HG02938 (cell line): Measurements from ENCODE around the gene TMEM81.

Source experiments
- ATAC-seq: cut with Tn5 transposase; IDR thresholded peaks from one replicate; pipeline ENCODE4 v1.9.1; 2021; ENCODE audit warnings: mild to moderate bottlenecking, moderate library complexity; ENCODE audit not compliant: unreplicated experiment

The TMEM81 gene

GRCh38 chr1:205038132-205038786 is 46.0 kb downstream of the TMEM81 start:
- no peak for ATAC-seq

GRCh38 chr1:205037539-205037938 is 46.7 kb downstream of the TMEM81 start:
- ATAC-seq: no peak
